Large intestine (tissue), 3 donors: ENCODE measurements around the gene TEX22. TPM values are rescaled to one million over a fixed set of nuclear protein-coding genes. Genes with fewer than 3 reads are reported as not detected.

Source experiments
- DNase-seq, 2 donors: peaks; one replicate each; pipeline versions ENCODE4 v3.0.0 to v3.0.0-alpha.2; 2013
- H3K27ac ChIP-seq: one replicate; pipeline ENCODE4 v1.5.1; 2013; ENCODE audit warnings: low read length
- H3K27me3 ChIP-seq: 2 replicates; pipeline ENCODE4 v1.6.1; 2013; ENCODE audit warnings: low read length; ENCODE audit not compliant: control insufficient read depth, insufficient read depth
- H3K36me3 ChIP-seq: 2 replicates; pipeline ENCODE4 v1.6.1; 2013; ENCODE audit warnings: low read length; ENCODE audit not compliant: control insufficient read depth, insufficient read depth
- H3K4me1 ChIP-seq: one replicate; pipeline ENCODE4 v1.6.1; 2013; ENCODE audit warnings: low read length; ENCODE audit not compliant: control insufficient read depth, insufficient read depth
- H3K4me3 ChIP-seq: one replicate; pipeline ENCODE4 v1.5.1; 2013; ENCODE audit warnings: low read length
- H3K9me3 ChIP-seq: one replicate; pipeline ENCODE4 v1.6.1; 2013; ENCODE audit warnings: mild to moderate bottlenecking, low read depth, low read length, moderate library complexity; ENCODE audit not compliant: control insufficient read depth
- WGBS: methylation state at CpG from one replicate; pipeline ENCODE4 v1.1.5; 2013; ENCODE audit warnings: low lambda C conversion rate; ENCODE audit not compliant: insufficient coverage; 5-methylcytosine and 5-hydroxymethylcytosine counted together
- polyA plus RNA-seq: library from polyadenylated mRNA; unstranded; fragments of 120-200 nt; gene quantifications from one replicate; pipeline ENCODE4 v1.2.1, GENCODE V29; 2013

TEX22 gene
- polyA plus RNA-seq, 1 donor = 0.82 TPM

GRCh38 chr14:105444859-105445258 is 46.5 kb downstream of the TEX22 start:
- Histone ChIP-seq H3K36me3 (peaks cover 36% of the 10 kb centered on the region), H3K9me3 (no peaks in the 10 kb centered on the region), H3K27me3 (no peaks in the 10 kb centered on the region), H3K27ac (no peak overlapping the region), H3K4me3 (no peak overlapping the region), H3K4me1 (no peaks in the 10 kb centered on the region)
- DNase-seq = no peak
- WGBS = no CpG with 5 or more reads among the region's 17 CpGs

GRCh38 chr14:105445290-105445689 is 47.0 kb downstream of the TEX22 start:
- Histone ChIP-seq H3K4me3 (no peak overlapping the region), H3K4me1 (no peaks in the 10 kb centered on the region), H3K9me3 (no peaks in the 10 kb centered on the region), H3K27me3 (no peaks in the 10 kb centered on the region), H3K27ac (no peak overlapping the region), H3K36me3 (peaks cover 36% of the 10 kb centered on the region)
- 100% methylated on average over 1 of the region's 24 CpGs for WGBS
- no peak for DNase-seq

- Histone ChIP-seq H3K4me3 (no peak overlapping the region), H3K27ac (no peak overlapping the region), H3K9me3 (no peaks in the 10 kb centered on the region), H3K27me3 (no peaks in the 10 kb centered on the region), H3K36me3 (peaks cover 36% of the 10 kb centered on the region), H3K4me1 (no peaks in the 10 kb centered on the region)
- WGBS = no CpG with 5 or more reads among the region's 26 CpGs
- no peak for DNase-seq
Observed at GRCh38 chr14:105445901-105446845, 47.8 kb downstream of the TEX22 start.

GRCh38 chr14:105446971-105447370 is 48.6 kb downstream of the TEX22 start:
- no CpG with 5 or more reads among the region's 14 CpGs for WGBS
- H3K4me3 ChIP-seq = no peak overlapping the region
- H3K27ac ChIP-seq = no peak overlapping the region
- DNase-seq = no peak
- no peaks in the 10 kb centered on the region for H3K4me1 ChIP-seq
- H3K9me3 ChIP-seq = no peaks in the 10 kb centered on the region
- H3K27me3 ChIP-seq = no peaks in the 10 kb centered on the region
- H3K36me3 ChIP-seq = peaks cover 42% of the 10 kb centered on the region

GRCh38 chr14:105447651-105448640 is 49.6 kb downstream of the TEX22 start:
- no peak overlapping the region for H3K4me3 ChIP-seq
- no peak overlapping the region for H3K27ac ChIP-seq
- no peak for DNase-seq
- H3K4me1 ChIP-seq = no peaks in the 10 kb centered on the region
- H3K9me3 ChIP-seq = no peaks in the 10 kb centered on the region
- H3K27me3 ChIP-seq = no peaks in the 10 kb centered on the region
- WGBS = no CpG with 5 or more reads among the region's 31 CpGs
- peaks cover 41% of the 10 kb centered on the region for H3K36me3 ChIP-seq

GRCh38 chr14:105448706-105449111 is 50.4 kb downstream of the TEX22 start:
- no CpG with 5 or more reads among the region's 16 CpGs for WGBS
- Histone ChIP-seq H3K9me3 (no peaks in the 10 kb centered on the region), H3K27me3 (no peaks in the 10 kb centered on the region), H3K4me3 (no peak overlapping the region), H3K4me1 (no peaks in the 10 kb centered on the region), H3K27ac (no peak overlapping the region), H3K36me3 (peaks cover 45% of the 10 kb centered on the region)
- peak in 1 of 2 donors; percentile 41 for DNase-seq

- DNase-seq = no peak
- no peak overlapping the region for H3K4me3 ChIP-seq
- no peaks in the 10 kb centered on the region for H3K9me3 ChIP-seq
- no peaks in the 10 kb centered on the region for H3K4me1 ChIP-seq
- no peaks in the 10 kb centered on the region for H3K27me3 ChIP-seq
- WGBS = no CpG with 5 or more reads among the region's 47 CpGs
- H3K36me3 ChIP-seq = peaks cover 52% of the 10 kb centered on the region
- H3K27ac ChIP-seq = no peak overlapping the region
Observed at GRCh38 chr14:105449276-105450122, 51.2 kb downstream of the TEX22 start.

- H3K9me3 ChIP-seq = no peaks in the 10 kb centered on the region
- WGBS = no CpG with 5 or more reads among the region's 22 CpGs
- H3K4me3 ChIP-seq = no peak overlapping the region
- DNase-seq = no peak
- no peak overlapping the region for H3K27ac ChIP-seq
- H3K36me3 ChIP-seq = peaks cover 55% of the 10 kb centered on the region
- no peaks in the 10 kb centered on the region for H3K4me1 ChIP-seq
- no peaks in the 10 kb centered on the region for H3K27me3 ChIP-seq
Observed at GRCh38 chr14:105450123-105450505, 51.8 kb downstream of the TEX22 start.

- H3K9me3 ChIP-seq = no peaks in the 10 kb centered on the region
- no peaks in the 10 kb centered on the region for H3K27me3 ChIP-seq
- H3K4me3 ChIP-seq = no peak overlapping the region
- no peak for DNase-seq
- no CpG with 5 or more reads among the region's 29 CpGs for WGBS
- no peak overlapping the region for H3K27ac ChIP-seq
- peaks cover 4% of the 10 kb centered on the region for H3K4me1 ChIP-seq
- H3K36me3 ChIP-seq = peaks cover 60% of the 10 kb centered on the region
Observed at GRCh38 chr14:105450864-105451720, 52.8 kb downstream of the TEX22 start.
